Measurements from ENCODE around the gene WDR6. TPM values are rescaled to one million over a fixed set of nuclear protein-coding genes. Genes with fewer than 3 reads are reported as not detected.

Gene WDR6
- total RNA-seq, 1 donor from 2014 or later: 79.0 TPM

- TF ChIP-seq CTCF (IDR thresholded peaks at IDR 0.05; ENCODE audit: borderline replicate concordance): no peak
- DNase-seq: no peak
- intact Hi-C loops (cut with micrococcal nuclease): no loop called here
- H3K36me3 ChIP-seq: peaks cover 96% of the 10 kb centered on the region
- H3K27ac ChIP-seq (replicated peaks): peak overlapping the region; percentile 33
- H3K4me3 ChIP-seq: no peak overlapping the region
- peaks cover 43% of the 10 kb centered on the region for H3K4me1 ChIP-seq
- H3K9me3 ChIP-seq (replicated peaks): no peaks in the 10 kb centered on the region
- H3K27me3 ChIP-seq (ENCODE audit: low read depth): no peaks in the 10 kb centered on the region
Observed at GRCh38 chr3:48979451-48979850, 27.7 kb upstream of the WDR6 start.

GRCh38 chr3:48980295-48980694 is 26.9 kb upstream of the WDR6 start:
- DNase-seq: no peak
- intact Hi-C loops (cut with micrococcal nuclease): no loop called here
- H3K4me3 ChIP-seq: no peak overlapping the region
- no peak for TF ChIP-seq CTCF (IDR thresholded peaks at IDR 0.05; ENCODE audit: borderline replicate concordance)
- H3K9me3 ChIP-seq (replicated peaks): no peaks in the 10 kb centered on the region
- peaks cover 96% of the 10 kb centered on the region for H3K36me3 ChIP-seq
- H3K27ac ChIP-seq (replicated peaks): peak overlapping the region; percentile 33
- no peaks in the 10 kb centered on the region for H3K27me3 ChIP-seq (ENCODE audit: low read depth)
- peaks cover 43% of the 10 kb centered on the region for H3K4me1 ChIP-seq

GRCh38 chr3:48982016-48982415 is 25.2 kb upstream of the WDR6 start:
- no peak for TF ChIP-seq CTCF (IDR thresholded peaks at IDR 0.05; ENCODE audit: borderline replicate concordance)
- peaks cover 43% of the 10 kb centered on the region for H3K4me1 ChIP-seq
- H3K9me3 ChIP-seq (replicated peaks): no peaks in the 10 kb centered on the region
- no peak for DNase-seq
- H3K4me3 ChIP-seq: no peak overlapping the region
- H3K27me3 ChIP-seq (ENCODE audit: low read depth): no peaks in the 10 kb centered on the region
- intact Hi-C loops (cut with micrococcal nuclease): no loop called here
- peaks cover 88% of the 10 kb centered on the region for H3K36me3 ChIP-seq
- no peak overlapping the region for H3K27ac ChIP-seq (replicated peaks)

GRCh38 chr3:48982686-48983085 is 24.5 kb upstream of the WDR6 start:
- intact Hi-C loops (cut with micrococcal nuclease): no loop called here
- no peak for DNase-seq
- Histone ChIP-seq H3K27me3 (ENCODE audit: low read depth) (no peaks in the 10 kb centered on the region), H3K27ac (replicated peaks) (no peak overlapping the region), H3K4me1 (peaks cover 45% of the 10 kb centered on the region), H3K4me3 (no peak overlapping the region), H3K9me3 (replicated peaks) (no peaks in the 10 kb centered on the region), H3K36me3 (peaks cover 81% of the 10 kb centered on the region)
- TF ChIP-seq CTCF (IDR thresholded peaks at IDR 0.05; ENCODE audit: borderline replicate concordance): no peak

- Histone ChIP-seq H3K4me1 (peaks cover 49% of the 10 kb centered on the region), H3K27me3 (ENCODE audit: low read depth) (no peaks in the 10 kb centered on the region), H3K9me3 (replicated peaks) (no peaks in the 10 kb centered on the region), H3K4me3 (no peak overlapping the region), H3K27ac (replicated peaks) (peak overlapping the region; percentile 4), H3K36me3 (peaks cover 77% of the 10 kb centered on the region)
- DNase-seq: no peak
- TF ChIP-seq CTCF (IDR thresholded peaks at IDR 0.05; ENCODE audit: borderline replicate concordance): no peak
- intact Hi-C loops (cut with micrococcal nuclease): no loop called here
Observed at GRCh38 chr3:48983096-48983495, 24.1 kb upstream of the WDR6 start.

GRCh38 chr3:48984663-48985062 is 22.5 kb upstream of the WDR6 start:
- DNase-seq: no peak
- peaks cover 56% of the 10 kb centered on the region for H3K4me1 ChIP-seq
- H3K27ac ChIP-seq (replicated peaks): no peak overlapping the region
- no peak for TF ChIP-seq CTCF (IDR thresholded peaks at IDR 0.05; ENCODE audit: borderline replicate concordance)
- no peak overlapping the region for H3K4me3 ChIP-seq
- no peaks in the 10 kb centered on the region for H3K27me3 ChIP-seq (ENCODE audit: low read depth)
- H3K9me3 ChIP-seq (replicated peaks): no peaks in the 10 kb centered on the region
- intact Hi-C loops (cut with micrococcal nuclease): no loop called here
- H3K36me3 ChIP-seq: peaks cover 64% of the 10 kb centered on the region
